CMK (cell line): ENCODE data around the gene CHRNB2.
"Not testable (repeated sequence)": the region's sequence is repeated elsewhere in the genome, so short reads cannot be mapped to it uniquely, and the experiment has no call there.

Experiments
- DNase-seq: peaks from one replicate; pipeline ENCODE4 v3.0.0-alpha.2; 2010; ENCODE audit warnings: low read depth

The CHRNB2 gene

GRCh38 chr1:154567386-154568156 is at the start of gene CHRNB2:
CHRNB2 (plus strand) TSS chr1:154567778; CDS start chr1:154568045, 267 bp downstream.
- DNase-seq = no peak

GRCh38 chr1:154519591-154519991 is 48.0 kb upstream of the CHRNB2 start:
- DNase-seq = no peak

- no peak for DNase-seq
These were observed 47.2 kb upstream of the CHRNB2 start for GRCh38 chr1:154520333-154520732.

GRCh38 chr1:154521695-154522094 is 45.9 kb upstream of the CHRNB2 start:
- DNase-seq = no peak

- no peak for DNase-seq
These were observed 42.7 kb upstream of the CHRNB2 start for GRCh38 chr1:154524881-154525280.

GRCh38 chr1:154527192-154527591 is 40.4 kb upstream of the CHRNB2 start:
- no peak for DNase-seq

- DNase-seq = no peak
These were observed 38.3 kb upstream of the CHRNB2 start for GRCh38 chr1:154529308-154529707.

- not testable (repeated sequence) for DNase-seq
These were observed 35.6 kb upstream of the CHRNB2 start for GRCh38 chr1:154531950-154532349.

GRCh38 chr1:154533952-154534844 is 33.4 kb upstream of the CHRNB2 start:
- DNase-seq = no peak

- no peak for DNase-seq
These were observed 31.0 kb upstream of the CHRNB2 start for GRCh38 chr1:154536570-154536969.

GRCh38 chr1:154539486-154540483 is 27.8 kb upstream of the CHRNB2 start:
- DNase-seq = no peak

GRCh38 chr1:154541231-154541630 is 26.3 kb upstream of the CHRNB2 start:
- DNase-seq = no peak

- DNase-seq = peak; percentile 35
These were observed 21.1 kb upstream of the CHRNB2 start for GRCh38 chr1:154546264-154547063.

GRCh38 chr1:154547105-154547732 is 20.4 kb upstream of the CHRNB2 start:
- DNase-seq = no peak

GRCh38 chr1:154548028-154548427 is 19.6 kb upstream of the CHRNB2 start:
- no peak for DNase-seq

GRCh38 chr1:154549202-154549770 is 18.3 kb upstream of the CHRNB2 start:
- DNase-seq = no peak

GRCh38 chr1:154550070-154550469 is 17.5 kb upstream of the CHRNB2 start:
- no peak for DNase-seq

- no peak for DNase-seq
These were observed 16.9 kb upstream of the CHRNB2 start for GRCh38 chr1:154550657-154551056.

- DNase-seq = no peak
These were observed 16.1 kb upstream of the CHRNB2 start for GRCh38 chr1:154551474-154551873.

GRCh38 chr1:154552036-154552435 is 15.5 kb upstream of the CHRNB2 start:
- no peak for DNase-seq
